HG03108 (cell line): ENCODE results near the gene ZDHHC23.

Experiments used
- ATAC-seq: cut with Tn5 transposase; IDR thresholded peaks from one replicate; pipeline ENCODE4 v1.9.1; 2021; ENCODE audit warnings: moderate library complexity; ENCODE audit not compliant: unreplicated experiment

ZDHHC23 gene

GRCh38 chr3:114005481-114005880 lies 57.7 kb downstream of the ZDHHC23 start:
- peak; percentile 94 for ATAC-seq

GRCh38 chr3:114011059-114011797 lies 63.4 kb downstream of the ZDHHC23 start:
- no peak for ATAC-seq
